Measurements from ENCODE around the gene TENM4.

TENM4 gene

DNA sequence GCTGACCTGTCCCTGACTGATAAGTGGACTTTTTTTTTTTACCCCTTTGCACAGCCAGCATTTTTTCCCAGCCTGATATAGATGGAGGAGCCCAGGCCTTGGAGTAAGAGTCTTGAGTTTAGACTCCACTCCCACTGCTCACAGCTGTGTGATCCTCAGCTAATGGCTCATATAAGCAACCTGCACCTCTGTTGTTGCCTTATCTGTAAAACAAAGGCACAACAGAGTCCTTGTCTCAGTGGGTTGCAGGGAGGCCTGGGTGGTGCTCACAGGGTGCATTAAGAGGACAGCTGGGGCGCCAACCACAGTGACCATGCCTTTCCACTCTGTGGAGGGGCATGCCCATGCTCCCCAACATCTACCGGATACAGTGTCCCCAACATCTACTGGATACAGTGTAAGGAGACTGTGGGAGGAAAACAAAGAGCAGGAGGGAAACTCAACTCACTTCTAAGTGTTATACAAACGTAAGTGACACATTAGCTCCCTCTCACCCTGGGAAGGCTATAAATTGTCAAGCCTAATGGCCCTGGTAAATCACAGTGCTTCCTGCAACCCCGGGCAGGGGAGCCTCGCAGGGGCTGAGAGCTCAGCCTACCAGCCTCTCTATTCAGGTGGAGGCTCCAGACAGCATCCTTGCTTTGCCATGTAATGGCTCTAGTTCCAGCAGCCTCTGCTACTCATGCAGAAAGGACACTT lies 109.5 kb downstream of the TENM4 start:
- Histone ChIP-seq H3K36me3 (ENCODE audit: control insufficient read depth, insufficient read depth, low read length) (no peaks in the 10 kb centered on the region), H3K4me3 (ENCODE audit: low read length) (no peak overlapping the region), H3K9ac (ENCODE audit: low read length) (no peak overlapping the region), H3K27me3 (ENCODE audit: control insufficient read depth, insufficient read depth, low read length) (no peaks in the 10 kb centered on the region), H3K4me1 (ENCODE audit: control insufficient read depth, insufficient read depth, low read length) (no peaks in the 10 kb centered on the region), H3K9me3 (ENCODE audit: control insufficient read depth, low read length) (no peaks in the 10 kb centered on the region)

DNA sequence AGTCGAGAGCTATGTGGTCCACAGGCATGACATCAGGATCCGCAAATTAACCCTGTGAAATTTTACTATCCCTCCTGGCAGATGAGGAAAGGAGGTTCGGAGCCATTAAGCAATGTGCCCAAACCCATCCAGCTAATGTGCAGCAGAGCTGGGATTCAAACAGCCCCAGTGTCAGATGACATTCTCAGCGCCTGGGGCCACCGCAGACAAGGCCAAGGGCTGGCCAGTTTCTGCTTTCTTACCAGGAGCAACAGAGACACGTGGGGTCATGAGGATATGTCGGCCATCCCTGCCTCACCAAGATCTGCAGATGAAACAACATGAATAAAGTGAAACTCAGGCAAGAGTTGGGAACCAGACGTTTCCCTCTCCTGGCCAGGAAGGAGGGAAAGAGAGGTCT lies 110.2 kb downstream of the TENM4 start:
- no peak overlapping the region for H3K4me3 ChIP-seq (ENCODE audit: low read length)
- no peaks in the 10 kb centered on the region for H3K4me1 ChIP-seq (ENCODE audit: control insufficient read depth, insufficient read depth, low read length)
- no peaks in the 10 kb centered on the region for H3K9me3 ChIP-seq (ENCODE audit: control insufficient read depth, low read length)
- H3K9ac ChIP-seq (ENCODE audit: low read length), result no peak overlapping the region
- H3K36me3 ChIP-seq (ENCODE audit: control insufficient read depth, insufficient read depth, low read length), result no peaks in the 10 kb centered on the region
- no peaks in the 10 kb centered on the region for H3K27me3 ChIP-seq (ENCODE audit: control insufficient read depth, insufficient read depth, low read length)

DNA sequence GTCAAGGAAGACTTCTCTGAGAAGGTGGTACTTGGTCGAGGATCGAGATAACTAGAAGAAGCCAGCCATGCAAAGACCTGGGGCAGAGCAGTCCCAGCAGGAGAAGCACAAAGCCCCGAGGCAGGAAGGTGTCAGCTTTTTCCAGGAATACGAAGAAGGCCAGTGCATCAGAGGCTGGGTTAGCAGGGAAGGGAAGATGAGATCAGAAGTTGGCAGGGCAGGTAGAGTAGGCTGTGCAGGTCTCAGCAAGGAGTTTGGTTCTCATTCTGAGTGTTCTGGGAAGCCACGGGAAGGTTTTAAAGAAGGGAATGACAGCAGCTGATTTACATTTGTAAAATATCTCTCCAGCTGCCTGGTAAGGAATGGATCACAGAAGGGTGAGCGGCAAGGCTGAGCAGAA lies 111.3 kb downstream of the TENM4 start:
- H3K9me3 ChIP-seq (ENCODE audit: control insufficient read depth, low read length), result no peaks in the 10 kb centered on the region
- no peaks in the 10 kb centered on the region for H3K4me1 ChIP-seq (ENCODE audit: control insufficient read depth, insufficient read depth, low read length)
- H3K9ac ChIP-seq (ENCODE audit: low read length), result no peak overlapping the region
- no peaks in the 10 kb centered on the region for H3K27me3 ChIP-seq (ENCODE audit: control insufficient read depth, insufficient read depth, low read length)
- no peak overlapping the region for H3K4me3 ChIP-seq (ENCODE audit: low read length)
- no peaks in the 10 kb centered on the region for H3K36me3 ChIP-seq (ENCODE audit: control insufficient read depth, insufficient read depth, low read length)

DNA sequence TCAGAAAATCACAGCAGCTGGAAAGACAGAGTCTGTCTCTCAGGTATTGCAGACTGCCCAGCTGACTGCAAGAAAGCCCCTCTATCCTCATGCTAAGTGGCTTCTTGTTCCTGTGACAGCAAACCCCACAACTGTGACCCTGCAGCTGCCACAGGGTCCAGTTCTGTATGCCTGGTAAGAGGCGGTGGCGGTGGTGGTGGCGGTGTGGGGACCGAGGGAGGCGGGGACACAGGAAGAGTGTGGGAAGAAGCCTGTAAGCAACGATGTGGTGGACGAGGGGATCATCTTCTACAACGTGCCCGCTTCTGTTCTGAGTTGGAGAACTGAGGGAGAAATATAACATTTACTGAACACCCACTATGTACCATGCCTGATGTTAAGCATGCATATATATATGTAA lies 112.4 kb downstream of the TENM4 start:
- no peak overlapping the region for H3K4me3 ChIP-seq (ENCODE audit: low read length)
- no peaks in the 10 kb centered on the region for H3K9me3 ChIP-seq (ENCODE audit: control insufficient read depth, low read length)
- no peak overlapping the region for H3K9ac ChIP-seq (ENCODE audit: low read length)
- H3K4me1 ChIP-seq (ENCODE audit: control insufficient read depth, insufficient read depth, low read length), result no peaks in the 10 kb centered on the region
- no peaks in the 10 kb centered on the region for H3K36me3 ChIP-seq (ENCODE audit: control insufficient read depth, insufficient read depth, low read length)
- H3K27me3 ChIP-seq (ENCODE audit: control insufficient read depth, insufficient read depth, low read length), result no peaks in the 10 kb centered on the region

DNA sequence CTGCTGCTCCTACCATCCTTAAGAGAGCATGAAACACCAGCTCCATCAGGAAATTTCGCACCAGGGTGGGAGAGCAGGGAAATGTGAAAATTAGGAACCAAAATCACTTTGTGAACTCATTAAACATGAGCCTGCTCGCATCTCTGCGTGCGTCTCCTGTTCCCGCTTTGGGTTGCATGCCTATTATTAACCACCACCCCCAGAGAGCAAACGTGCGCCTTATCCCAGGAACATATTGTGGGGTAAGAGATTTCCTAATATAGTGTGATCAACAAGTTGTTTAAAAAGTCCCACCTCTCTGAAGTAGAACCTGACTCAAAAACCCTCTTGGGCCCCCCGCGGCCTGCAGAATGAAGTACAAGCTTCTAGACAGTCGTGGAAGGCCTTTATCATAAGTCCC lies 115.0 kb downstream of the TENM4 start:
- no peaks in the 10 kb centered on the region for H3K9me3 ChIP-seq (ENCODE audit: control insufficient read depth, low read length)
- no peaks in the 10 kb centered on the region for H3K27me3 ChIP-seq (ENCODE audit: control insufficient read depth, insufficient read depth, low read length)
- no peaks in the 10 kb centered on the region for H3K36me3 ChIP-seq (ENCODE audit: control insufficient read depth, insufficient read depth, low read length)
- H3K4me3 ChIP-seq (ENCODE audit: low read length), result no peak overlapping the region
- no peak overlapping the region for H3K9ac ChIP-seq (ENCODE audit: low read length)
- H3K4me1 ChIP-seq (ENCODE audit: control insufficient read depth, insufficient read depth, low read length), result no peaks in the 10 kb centered on the region

DNA sequence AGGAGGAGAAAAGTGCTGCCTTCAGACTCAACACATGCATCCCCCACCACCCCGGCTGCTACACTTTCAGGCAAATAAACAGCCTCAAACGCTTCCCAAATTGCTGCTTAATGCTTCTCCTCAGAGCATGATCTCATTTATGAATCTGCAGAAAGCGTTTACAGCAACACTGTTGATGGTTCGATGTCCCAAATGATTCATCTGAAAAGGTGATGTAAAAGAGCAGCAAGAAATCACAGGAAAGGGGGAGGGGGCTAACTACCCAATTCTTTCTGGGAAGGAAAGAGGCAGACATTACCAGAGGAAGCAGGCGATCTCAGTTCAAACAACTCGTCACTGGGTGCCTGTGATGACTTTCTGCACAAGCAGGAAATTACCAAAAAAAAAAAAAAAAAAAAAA lies 119.6 kb downstream of the TENM4 start:
- Histone ChIP-seq H3K9ac (ENCODE audit: low read length) (no peak overlapping the region), H3K4me3 (ENCODE audit: low read length) (no peak overlapping the region), H3K9me3 (ENCODE audit: control insufficient read depth, low read length) (no peaks in the 10 kb centered on the region), H3K36me3 (ENCODE audit: control insufficient read depth, insufficient read depth, low read length) (no peaks in the 10 kb centered on the region), H3K27me3 (ENCODE audit: control insufficient read depth, insufficient read depth, low read length) (no peaks in the 10 kb centered on the region), H3K4me1 (ENCODE audit: control insufficient read depth, insufficient read depth, low read length) (no peaks in the 10 kb centered on the region)

DNA sequence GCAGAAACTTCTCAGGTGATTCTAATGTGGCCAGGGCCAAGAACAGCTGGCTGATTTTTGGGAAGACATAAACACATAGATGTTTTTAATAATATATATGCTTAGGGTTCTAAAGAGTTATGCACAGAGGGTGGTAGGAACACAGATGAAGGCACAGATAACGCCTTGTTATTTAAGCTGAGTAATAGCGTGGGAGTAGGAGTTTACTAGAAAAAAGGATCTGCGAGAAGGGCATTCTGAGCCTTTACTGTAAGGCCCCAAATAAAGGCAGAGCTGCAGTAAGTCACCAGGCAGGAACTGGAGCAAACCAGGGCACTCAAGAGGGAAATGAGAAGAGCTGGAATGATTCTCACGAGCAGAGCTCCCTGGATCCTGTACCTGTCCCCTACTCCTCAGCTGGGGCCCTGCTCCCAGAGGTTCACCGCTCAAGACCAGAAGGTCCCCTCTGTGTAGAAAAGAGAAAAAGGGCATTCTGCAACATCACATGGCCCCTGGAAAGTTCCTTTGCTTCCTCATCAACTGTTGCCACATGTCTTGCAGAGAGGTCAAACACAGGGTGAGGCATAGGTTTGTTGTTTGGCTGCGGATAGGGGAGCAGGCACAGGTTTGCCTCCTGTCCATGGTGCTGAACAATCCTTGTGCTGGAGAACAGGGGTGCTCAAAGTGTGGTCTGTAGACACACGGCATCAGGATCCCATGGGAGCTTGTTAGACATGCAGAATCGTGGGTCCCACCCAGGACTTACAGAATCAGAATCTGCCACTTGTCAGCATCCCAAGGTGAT lies 125.7 kb downstream of the TENM4 start:
- Histone ChIP-seq H3K9ac (ENCODE audit: low read length) (no peak overlapping the region), H3K4me1 (ENCODE audit: control insufficient read depth, insufficient read depth, low read length) (no peaks in the 10 kb centered on the region), H3K36me3 (ENCODE audit: control insufficient read depth, insufficient read depth, low read length) (no peaks in the 10 kb centered on the region), H3K9me3 (ENCODE audit: control insufficient read depth, low read length) (no peaks in the 10 kb centered on the region), H3K4me3 (ENCODE audit: low read length) (no peak overlapping the region), H3K27me3 (ENCODE audit: control insufficient read depth, insufficient read depth, low read length) (no peaks in the 10 kb centered on the region)

DNA sequence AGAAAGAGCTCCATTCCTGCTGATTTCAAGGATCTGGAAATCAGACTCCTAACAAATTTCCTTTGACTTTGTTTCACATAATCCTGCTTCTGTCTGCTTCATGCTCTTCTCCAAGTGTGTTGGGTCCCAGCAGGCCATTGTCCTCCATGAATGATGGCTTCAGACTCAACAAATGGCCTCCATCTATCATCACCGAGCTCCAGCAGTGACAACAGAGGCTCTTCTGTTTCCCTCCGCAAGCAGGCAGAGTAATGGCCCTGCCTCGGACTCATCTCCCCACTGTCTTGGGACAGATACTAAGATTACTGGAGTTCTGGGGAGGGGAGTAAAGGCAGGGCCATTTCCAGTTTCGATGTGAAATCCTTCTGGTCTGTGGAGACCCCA lies 127.3 kb downstream of the TENM4 start:
- Histone ChIP-seq H3K27me3 (ENCODE audit: control insufficient read depth, insufficient read depth, low read length) (no peaks in the 10 kb centered on the region), H3K36me3 (ENCODE audit: control insufficient read depth, insufficient read depth, low read length) (no peaks in the 10 kb centered on the region), H3K4me1 (ENCODE audit: control insufficient read depth, insufficient read depth, low read length) (no peaks in the 10 kb centered on the region), H3K4me3 (ENCODE audit: low read length) (no peak overlapping the region), H3K9ac (ENCODE audit: low read length) (no peak overlapping the region), H3K9me3 (ENCODE audit: control insufficient read depth, low read length) (no peaks in the 10 kb centered on the region)

DNA sequence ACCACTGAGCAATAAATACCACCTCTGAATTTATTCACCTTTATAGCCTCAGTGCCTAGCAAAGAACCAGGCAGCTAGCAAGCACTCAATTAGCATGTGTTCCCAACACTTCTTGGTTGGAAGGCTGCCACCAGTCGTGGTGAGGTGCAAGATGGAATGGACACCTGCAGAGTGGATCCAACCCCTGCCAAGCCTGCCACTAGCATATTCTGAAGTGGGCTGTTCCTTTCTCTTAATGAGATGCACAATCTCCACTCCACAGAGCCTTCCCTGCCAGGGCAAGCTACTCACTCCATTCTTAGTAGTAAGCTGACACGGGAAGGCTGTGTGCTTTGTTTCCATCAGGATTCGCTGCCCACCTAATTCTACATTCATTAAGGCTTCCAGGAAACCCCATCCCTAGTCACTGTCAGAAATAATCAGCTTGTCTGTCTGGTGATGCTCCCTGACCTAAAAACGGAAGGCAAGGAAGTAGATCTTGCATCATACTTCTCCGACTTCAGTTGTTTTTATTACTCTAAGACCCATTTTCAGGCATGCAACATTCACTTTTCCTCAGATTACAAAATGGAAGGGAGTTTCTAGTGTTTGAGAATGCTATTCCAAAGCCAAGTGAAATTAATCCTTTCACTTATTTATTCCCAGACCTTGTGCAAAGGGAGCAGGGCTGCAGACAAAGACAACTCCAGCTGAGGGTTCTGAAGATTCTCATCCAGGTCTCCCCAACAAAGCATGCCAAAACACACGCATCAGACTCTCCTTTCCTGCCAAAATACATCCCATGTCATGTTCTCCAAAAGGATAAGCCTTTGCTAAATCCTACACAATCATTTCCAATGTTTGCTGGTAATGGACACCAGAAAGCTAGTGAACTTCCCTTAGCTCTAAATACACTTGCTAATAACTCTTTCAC lies 128.0 kb downstream of the TENM4 start:
- Histone ChIP-seq H3K4me3 (ENCODE audit: low read length) (no peak overlapping the region), H3K9me3 (ENCODE audit: control insufficient read depth, low read length) (no peaks in the 10 kb centered on the region), H3K9ac (ENCODE audit: low read length) (no peak overlapping the region)

DNA sequence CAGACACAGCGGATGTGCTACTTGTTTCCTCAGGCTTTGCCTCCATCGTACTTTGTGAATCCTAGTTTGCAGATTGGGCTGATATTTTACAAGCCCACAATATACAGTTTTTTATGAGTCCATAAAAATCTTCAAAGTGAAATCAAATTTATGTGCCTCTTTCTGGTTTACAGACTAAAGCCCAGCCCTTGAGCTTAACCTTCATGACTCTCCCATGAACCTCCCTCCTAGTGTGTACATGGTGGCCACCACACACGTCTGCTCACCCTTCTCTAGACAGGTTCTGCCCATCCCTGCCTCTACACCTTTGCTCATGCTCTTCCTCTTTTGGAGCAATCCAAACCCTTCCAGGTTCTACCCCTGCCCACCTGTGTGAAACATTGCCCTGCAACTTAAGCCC lies 129.4 kb downstream of the TENM4 start:
- no peaks in the 10 kb centered on the region for H3K36me3 ChIP-seq (ENCODE audit: control insufficient read depth, insufficient read depth, low read length)
- no peaks in the 10 kb centered on the region for H3K9me3 ChIP-seq (ENCODE audit: control insufficient read depth, low read length)
- no peaks in the 10 kb centered on the region for H3K4me1 ChIP-seq (ENCODE audit: control insufficient read depth, insufficient read depth, low read length)
- H3K27me3 ChIP-seq (ENCODE audit: control insufficient read depth, insufficient read depth, low read length), result no peaks in the 10 kb centered on the region
- no peak overlapping the region for H3K9ac ChIP-seq (ENCODE audit: low read length)
- H3K4me3 ChIP-seq (ENCODE audit: low read length), result no peak overlapping the region

More for the DNA sequence above, 128.0 kb downstream of the TENM4 start:
- Histone ChIP-seq H3K4me1 (ENCODE audit: control insufficient read depth, insufficient read depth, low read length) (no peaks in the 10 kb centered on the region), H3K27me3 (ENCODE audit: control insufficient read depth, insufficient read depth, low read length) (no peaks in the 10 kb centered on the region), H3K36me3 (ENCODE audit: control insufficient read depth, insufficient read depth, low read length) (no peaks in the 10 kb centered on the region)

DNA sequence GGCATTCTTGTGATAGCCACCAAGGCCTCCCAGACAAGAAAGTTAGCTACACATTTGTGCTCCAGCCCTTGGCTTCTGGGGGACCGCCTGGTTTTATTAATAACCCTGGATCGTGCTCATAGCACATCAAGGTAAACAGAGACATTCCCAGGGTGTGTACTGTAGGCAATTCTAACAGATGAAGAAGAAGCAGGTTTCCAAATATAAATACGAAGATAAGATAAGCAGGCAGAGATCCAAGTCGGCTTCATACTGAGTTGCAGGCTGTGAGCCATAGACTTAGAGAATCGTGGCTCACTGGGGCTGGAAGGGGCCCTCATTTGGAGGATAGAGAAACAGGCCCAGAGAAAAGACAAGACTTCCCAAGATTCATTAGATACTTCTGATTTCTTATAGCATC lies 131.4 kb downstream of the TENM4 start:
- Histone ChIP-seq H3K9ac (ENCODE audit: low read length) (no peak overlapping the region), H3K9me3 (ENCODE audit: control insufficient read depth, low read length) (no peaks in the 10 kb centered on the region), H3K27me3 (ENCODE audit: control insufficient read depth, insufficient read depth, low read length) (no peaks in the 10 kb centered on the region), H3K36me3 (ENCODE audit: control insufficient read depth, insufficient read depth, low read length) (no peaks in the 10 kb centered on the region), H3K4me3 (ENCODE audit: low read length) (no peak overlapping the region), H3K4me1 (ENCODE audit: control insufficient read depth, insufficient read depth, low read length) (no peaks in the 10 kb centered on the region)

DNA sequence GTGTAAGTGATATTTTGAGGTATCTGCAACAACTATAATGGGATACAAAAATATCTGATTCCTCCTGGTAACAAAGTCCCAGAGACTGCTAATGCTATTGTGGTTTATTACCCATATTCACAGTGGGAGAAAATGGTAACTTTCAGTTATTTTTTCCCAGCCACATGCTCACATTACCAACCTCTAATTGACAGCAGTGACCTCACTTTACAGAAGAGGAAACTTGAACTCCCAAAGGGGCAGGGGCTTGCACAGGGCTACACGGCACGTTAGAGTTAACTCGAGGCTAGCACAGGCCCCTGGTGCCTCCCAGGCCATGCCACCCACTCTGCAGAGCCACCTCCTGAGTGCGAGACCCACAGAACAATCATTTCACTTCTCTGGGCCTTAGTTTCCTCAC lies 132.4 kb downstream of the TENM4 start:
- no peak overlapping the region for H3K4me3 ChIP-seq (ENCODE audit: low read length)
- no peak overlapping the region for H3K9ac ChIP-seq (ENCODE audit: low read length)
- H3K27me3 ChIP-seq (ENCODE audit: control insufficient read depth, insufficient read depth, low read length), result no peaks in the 10 kb centered on the region
- no peaks in the 10 kb centered on the region for H3K4me1 ChIP-seq (ENCODE audit: control insufficient read depth, insufficient read depth, low read length)
- no peaks in the 10 kb centered on the region for H3K36me3 ChIP-seq (ENCODE audit: control insufficient read depth, insufficient read depth, low read length)
- no peaks in the 10 kb centered on the region for H3K9me3 ChIP-seq (ENCODE audit: control insufficient read depth, low read length)

Data from mucosa of stomach (tissue), 1 donor.